HEK293 (cell line): Measurements from ENCODE around the gene MN1.

Experiments used
- BCL11A ChIP-seq: fragments of 450-650 bp; formaldehyde crosslinking; IDR thresholded peaks from 2 replicates; pipeline ENCODE4 v1.5.1; 2016; ENCODE audit warnings: low read depth, missing biosample characterization, missing genetic modification characterization
- GLIS1 ChIP-seq: fragments of 450-650 bp; formaldehyde crosslinking; IDR thresholded peaks from 2 replicates; pipeline ENCODE4 v1.5.1; 2016; ENCODE audit warnings: missing biosample characterization, missing genetic modification characterization
- KLF1 ChIP-seq: fragments of 450-650 bp; formaldehyde crosslinking; IDR thresholded peaks from 2 replicates; pipeline ENCODE4 v1.5.1; 2016; ENCODE audit warnings: missing biosample characterization, missing genetic modification characterization
- PRDM4 ChIP-seq: fragments of 450-650 bp; formaldehyde crosslinking; IDR thresholded peaks from 2 replicates; pipeline ENCODE4 v1.5.1; 2017; ENCODE audit warnings: missing biosample characterization, missing genetic modification characterization
- SALL2 ChIP-seq: fragments of 450-650 bp; formaldehyde crosslinking; IDR thresholded peaks from 2 replicates; pipeline ENCODE4 v1.5.0; 2017; ENCODE audit warnings: missing biosample characterization, mild to moderate bottlenecking, missing genetic modification characterization, borderline replicate concordance
- ZBTB6 ChIP-seq: fragments of 450-650 bp; formaldehyde crosslinking; IDR thresholded peaks from 2 replicates; pipeline ENCODE4 v1.5.1; 2017; ENCODE audit warnings: missing biosample characterization, missing genetic modification characterization
- ZBTB7A ChIP-seq: fragments of 450-650 bp; formaldehyde crosslinking; IDR thresholded peaks from 2 replicates; pipeline ENCODE4 v1.5.1; 2016; ENCODE audit warnings: low read depth, missing biosample characterization, missing genetic modification characterization
- ZNF175 ChIP-seq: fragments of 450-650 bp; formaldehyde crosslinking; IDR thresholded peaks from 2 replicates; pipeline ENCODE4 v1.5.1; 2016; ENCODE audit warnings: missing biosample characterization, missing genetic modification characterization
- ZNF211 ChIP-seq: fragments of 450-650 bp; formaldehyde crosslinking; IDR thresholded peaks from 2 replicates; pipeline ENCODE4 v1.5.1; 2016; ENCODE audit warnings: low read depth, missing biosample characterization, missing genetic modification characterization
- ZNF362 ChIP-seq: fragments of 450-650 bp; formaldehyde crosslinking; IDR thresholded peaks from 2 replicates; pipeline ENCODE4 v1.5.1; 2016; ENCODE audit warnings: missing biosample characterization, missing genetic modification characterization
- ZNF37A ChIP-seq: fragments of 450-650 bp; IDR thresholded peaks from 2 replicates; pipeline ENCODE4 v1.5.1; 2018; ENCODE audit warnings: missing biosample characterization, missing genetic modification characterization
- ZNF398 ChIP-seq: fragments of 450-650 bp; formaldehyde crosslinking; IDR thresholded peaks from 2 replicates; pipeline ENCODE4 v1.5.1; 2017; ENCODE audit warnings: missing biosample characterization, missing genetic modification characterization
- ZNF426 ChIP-seq: fragments of 450-650 bp; formaldehyde crosslinking; IDR thresholded peaks from 2 replicates; pipeline ENCODE4 v1.5.1; 2017; ENCODE audit warnings: missing biosample characterization, missing genetic modification characterization, mild to moderate bottlenecking, inconsistent platforms, moderate library complexity
- ZNF600 ChIP-seq: fragments of 450-650 bp; formaldehyde crosslinking; IDR thresholded peaks from 2 replicates; pipeline ENCODE4 v1.5.1; 2016; ENCODE audit warnings: missing biosample characterization, missing genetic modification characterization
- ZNF623 ChIP-seq: fragments of 450-650 bp; formaldehyde crosslinking; IDR thresholded peaks from 2 replicates; pipeline ENCODE4 v1.5.1; 2016; ENCODE audit warnings: missing biosample characterization, missing genetic modification characterization
- ZNF701 ChIP-seq: fragments of 450-650 bp; formaldehyde crosslinking; IDR thresholded peaks from 2 replicates; pipeline ENCODE4 v1.5.1; 2016; ENCODE audit warnings: missing biosample characterization, missing genetic modification characterization
- ZSCAN4 ChIP-seq: fragments of 450-650 bp; formaldehyde crosslinking; IDR thresholded peaks from 2 replicates; pipeline ENCODE4 v1.5.1; 2017; ENCODE audit warnings: missing biosample characterization, missing genetic modification characterization
- TF ChIP-seq, protein P1 (sequence below): fragments of 450-650 bp; formaldehyde crosslinking; IDR thresholded peaks from 2 replicates; pipeline ENCODE4 v1.5.1; 2016; ENCODE audit warnings: missing biosample characterization, missing genetic modification characterization
- TF ChIP-seq, protein P2 (sequence below): fragments of 450-650 bp; formaldehyde crosslinking; IDR thresholded peaks from 2 replicates; pipeline ENCODE4 v1.5.1; 2016; ENCODE audit warnings: missing biosample characterization, missing genetic modification characterization
- TF ChIP-seq, protein P3 (sequence below): fragments of 450-650 bp; formaldehyde crosslinking; IDR thresholded peaks from 2 replicates; pipeline ENCODE4 v1.5.1; 2016; ENCODE audit warnings: missing biosample characterization, missing genetic modification characterization, low read depth
- TF ChIP-seq, protein P4 (sequence below): fragments of 450-650 bp; formaldehyde crosslinking; IDR thresholded peaks from 2 replicates; pipeline ENCODE4 v1.5.1; 2016; ENCODE audit warnings: missing biosample characterization, missing genetic modification characterization

MN1 gene

GRCh38 chr22:27791159-27791858 lies 10.2 kb downstream of the MN1 start (continued):
- no peak for TF ChIP-seq ZNF362 (tag by site-specific recombination)
- no peak for TF ChIP-seq ZNF211 (tag by site-specific recombination)
- TF ChIP-seq, protein P1, sequence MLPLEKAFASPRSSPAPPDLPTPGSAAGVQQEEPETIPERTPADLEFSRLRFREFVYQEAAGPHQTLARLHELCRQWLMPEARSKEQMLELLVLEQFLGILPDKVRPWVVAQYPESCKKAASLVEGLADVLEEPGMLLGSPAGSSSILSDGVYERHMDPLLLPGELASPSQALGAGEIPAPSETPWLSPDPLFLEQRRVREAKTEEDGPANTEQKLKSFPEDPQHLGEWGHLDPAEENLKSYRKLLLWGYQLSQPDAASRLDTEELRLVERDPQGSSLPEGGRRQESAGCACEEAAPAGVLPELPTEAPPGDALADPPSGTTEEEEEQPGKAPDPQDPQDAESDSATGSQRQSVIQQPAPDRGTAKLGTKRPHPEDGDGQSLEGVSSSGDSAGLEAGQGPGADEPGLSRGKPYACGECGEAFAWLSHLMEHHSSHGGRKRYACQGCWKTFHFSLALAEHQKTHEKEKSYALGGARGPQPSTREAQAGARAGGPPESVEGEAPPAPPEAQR, result no peak
- TF ChIP-seq ZBTB7A (tag by site-specific recombination), result no peak
- TF ChIP-seq ZSCAN4, result no peak
- TF ChIP-seq, protein P2, sequence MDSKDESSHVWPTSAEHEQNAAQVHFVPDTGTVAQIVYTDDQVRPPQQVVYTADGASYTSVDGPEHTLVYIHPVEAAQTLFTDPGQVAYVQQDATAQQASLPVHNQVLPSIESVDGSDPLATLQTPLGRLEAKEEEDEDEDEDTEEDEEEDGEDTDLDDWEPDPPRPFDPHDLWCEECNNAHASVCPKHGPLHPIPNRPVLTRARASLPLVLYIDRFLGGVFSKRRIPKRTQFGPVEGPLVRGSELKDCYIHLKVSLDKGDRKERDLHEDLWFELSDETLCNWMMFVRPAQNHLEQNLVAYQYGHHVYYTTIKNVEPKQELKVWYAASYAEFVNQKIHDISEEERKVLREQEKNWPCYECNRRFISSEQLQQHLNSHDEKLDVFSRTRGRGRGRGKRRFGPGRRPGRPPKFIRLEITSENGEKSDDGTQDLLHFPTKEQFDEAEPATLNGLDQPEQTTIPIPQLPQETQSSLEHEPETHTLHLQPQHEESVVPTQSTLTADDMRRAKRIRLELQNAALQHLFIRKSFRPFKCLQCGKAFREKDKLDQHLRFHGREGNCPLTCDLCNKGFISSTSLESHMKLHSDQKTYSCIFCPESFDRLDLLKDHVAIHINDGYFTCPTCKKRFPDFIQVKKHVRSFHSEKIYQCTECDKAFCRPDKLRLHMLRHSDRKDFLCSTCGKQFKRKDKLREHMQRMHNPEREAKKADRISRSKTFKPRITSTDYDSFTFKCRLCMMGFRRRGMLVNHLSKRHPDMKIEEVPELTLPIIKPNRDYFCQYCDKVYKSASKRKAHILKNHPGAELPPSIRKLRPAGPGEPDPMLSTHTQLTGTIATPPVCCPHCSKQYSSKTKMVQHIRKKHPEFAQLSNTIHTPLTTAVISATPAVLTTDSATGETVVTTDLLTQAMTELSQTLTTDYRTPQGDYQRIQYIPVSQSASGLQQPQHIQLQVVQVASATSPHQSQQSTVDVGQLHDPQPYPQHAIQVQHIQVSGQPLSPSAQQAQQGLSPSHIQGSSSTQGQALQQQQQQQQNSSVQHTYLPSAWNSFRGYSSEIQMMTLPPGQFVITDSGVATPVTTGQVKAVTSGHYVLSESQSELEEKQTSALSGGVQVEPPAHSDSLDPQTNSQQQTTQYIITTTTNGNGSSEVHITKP (tag by site-specific recombination), result peak; percentile 29; the same call in 1 of the 2 replicates
- TF ChIP-seq ZNF600 (tag by site-specific recombination), result peak; percentile 47; the same call in 1 of the 2 replicates
- 0 out of 2 replicates have a peak, but pooled peaks have one; percentile 11 for TF ChIP-seq KLF1 (tag by site-specific recombination)
- no peak for TF ChIP-seq PRDM4 (tag by site-specific recombination)
- TF ChIP-seq ZBTB6 (tag by site-specific recombination), result no peak
- TF ChIP-seq ZNF623 (tag by site-specific recombination), result no peak
- peak; percentile 88 for TF ChIP-seq GLIS1 (tag by site-specific recombination)
- TF ChIP-seq ZNF426 (tag by site-specific recombination), result no peak
- TF ChIP-seq, protein P3, sequence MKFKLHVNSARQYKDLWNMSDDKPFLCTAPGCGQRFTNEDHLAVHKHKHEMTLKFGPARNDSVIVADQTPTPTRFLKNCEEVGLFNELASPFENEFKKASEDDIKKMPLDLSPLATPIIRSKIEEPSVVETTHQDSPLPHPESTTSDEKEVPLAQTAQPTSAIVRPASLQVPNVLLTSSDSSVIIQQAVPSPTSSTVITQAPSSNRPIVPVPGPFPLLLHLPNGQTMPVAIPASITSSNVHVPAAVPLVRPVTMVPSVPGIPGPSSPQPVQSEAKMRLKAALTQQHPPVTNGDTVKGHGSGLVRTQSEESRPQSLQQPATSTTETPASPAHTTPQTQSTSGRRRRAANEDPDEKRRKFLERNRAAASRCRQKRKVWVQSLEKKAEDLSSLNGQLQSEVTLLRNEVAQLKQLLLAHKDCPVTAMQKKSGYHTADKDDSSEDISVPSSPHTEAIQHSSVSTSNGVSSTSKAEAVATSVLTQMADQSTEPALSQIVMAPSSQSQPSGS (tag by site-specific recombination), result 0 out of 2 replicates have a peak, but pooled peaks have one; percentile 33
- TF ChIP-seq, protein P4, sequence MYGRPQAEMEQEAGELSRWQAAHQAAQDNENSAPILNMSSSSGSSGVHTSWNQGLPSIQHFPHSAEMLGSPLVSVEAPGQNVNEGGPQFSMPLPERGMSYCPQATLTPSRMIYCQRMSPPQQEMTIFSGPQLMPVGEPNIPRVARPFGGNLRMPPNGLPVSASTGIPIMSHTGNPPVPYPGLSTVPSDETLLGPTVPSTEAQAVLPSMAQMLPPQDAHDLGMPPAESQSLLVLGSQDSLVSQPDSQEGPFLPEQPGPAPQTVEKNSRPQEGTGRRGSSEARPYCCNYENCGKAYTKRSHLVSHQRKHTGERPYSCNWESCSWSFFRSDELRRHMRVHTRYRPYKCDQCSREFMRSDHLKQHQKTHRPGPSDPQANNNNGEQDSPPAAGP, result 0 out of 2 replicates have a peak, but pooled peaks have one; percentile 39
- no peak for TF ChIP-seq ZNF175 (tag by site-specific recombination)
- no peak for TF ChIP-seq ZNF37A
- TF ChIP-seq ZNF398 (tag by site-specific recombination), result no peak
- TF ChIP-seq BCL11A, result peak; percentile 37; the same call in 1 of the 2 replicates
- TF ChIP-seq SALL2 (tag by site-specific recombination), result no peak
- no peak for TF ChIP-seq ZNF701
